GM12874 (cell line): Measurements from ENCODE around the gene TADA3.

Experiments
- TF ChIP-seq, protein P1 (sequence below): IDR thresholded peaks from 2 replicates; pipeline ENCODE4 v1.5.1; 2011; ENCODE audit warnings: low read depth, mild to moderate bottlenecking, control low read depth, low read length, moderate library complexity; ENCODE audit not compliant: insufficient read depth

TADA3 gene

GRCh38 chr3:9730657-9731205 is 61.5 kb downstream of the TADA3 start:
- TF ChIP-seq, protein P1, sequence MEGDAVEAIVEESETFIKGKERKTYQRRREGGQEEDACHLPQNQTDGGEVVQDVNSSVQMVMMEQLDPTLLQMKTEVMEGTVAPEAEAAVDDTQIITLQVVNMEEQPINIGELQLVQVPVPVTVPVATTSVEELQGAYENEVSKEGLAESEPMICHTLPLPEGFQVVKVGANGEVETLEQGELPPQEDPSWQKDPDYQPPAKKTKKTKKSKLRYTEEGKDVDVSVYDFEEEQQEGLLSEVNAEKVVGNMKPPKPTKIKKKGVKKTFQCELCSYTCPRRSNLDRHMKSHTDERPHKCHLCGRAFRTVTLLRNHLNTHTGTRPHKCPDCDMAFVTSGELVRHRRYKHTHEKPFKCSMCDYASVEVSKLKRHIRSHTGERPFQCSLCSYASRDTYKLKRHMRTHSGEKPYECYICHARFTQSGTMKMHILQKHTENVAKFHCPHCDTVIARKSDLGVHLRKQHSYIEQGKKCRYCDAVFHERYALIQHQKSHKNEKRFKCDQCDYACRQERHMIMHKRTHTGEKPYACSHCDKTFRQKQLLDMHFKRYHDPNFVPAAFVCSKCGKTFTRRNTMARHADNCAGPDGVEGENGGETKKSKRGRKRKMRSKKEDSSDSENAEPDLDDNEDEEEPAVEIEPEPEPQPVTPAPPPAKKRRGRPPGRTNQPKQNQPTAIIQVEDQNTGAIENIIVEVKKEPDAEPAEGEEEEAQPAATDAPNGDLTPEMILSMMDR, result no peak
